GM12892 (cell line): Measurements from ENCODE around the gene DNAJB6.

Experiments used
- DNase-seq: peaks from one replicate; pipeline ENCODE4 v3.0.0; 2011; ENCODE audit not compliant: insufficient read length
- FAIRE-seq: peaks from 2 replicates; lab custom pipeline; 2011; peaks lifted over from hg19 to GRCh38; lab: Jason Lieb, UNC
- POLR2A ChIP-seq: IDR thresholded peaks from 2 replicates; pipeline ENCODE4 v1.6.1; 2011; ENCODE audit warnings: low read depth, low read length, control low read depth
- POLR2AphosphoS5 ChIP-seq: IDR thresholded peaks from 2 replicates; pipeline ENCODE4 v1.6.1; 2011; ENCODE audit warnings: low read depth, low read length, control low read depth
- TAF1 ChIP-seq: IDR thresholded peaks from 2 replicates; pipeline ENCODE4 v1.6.1; 2011; ENCODE audit warnings: low read depth, mild to moderate bottlenecking, control low read depth, low read length, borderline replicate concordance

Gene DNAJB6

DNA sequence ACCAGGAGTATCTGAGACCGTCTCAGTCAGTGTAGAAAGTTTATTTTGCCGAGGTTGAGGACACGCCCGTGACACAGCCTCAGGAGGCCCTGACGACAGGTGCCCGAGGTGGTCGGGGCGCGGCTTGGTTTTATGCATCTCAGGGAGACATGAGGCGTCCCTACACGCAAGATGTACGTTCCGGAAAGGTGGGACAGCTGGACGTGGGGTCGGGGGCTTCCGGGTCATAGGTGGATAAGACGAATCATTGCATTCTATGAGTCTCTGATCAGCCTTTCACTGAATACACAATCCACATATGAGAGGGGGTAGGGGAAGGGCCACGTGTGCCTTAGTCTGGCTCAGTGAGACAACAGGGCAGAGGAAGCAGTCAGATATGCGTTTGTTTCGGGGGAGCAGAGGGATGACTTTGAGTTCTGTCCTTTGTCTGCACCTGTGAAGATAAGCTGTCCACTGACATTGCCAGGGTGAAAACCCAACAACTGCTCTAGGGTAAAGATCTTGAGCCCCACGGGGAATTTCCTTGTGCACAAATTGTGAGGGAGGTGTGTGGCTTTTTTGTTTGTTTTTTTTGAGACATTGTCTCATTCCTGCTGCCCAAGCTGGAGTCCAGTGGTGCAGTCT, 66.2 kb downstream of the DNAJB6 start:
- no peak for FAIRE-seq
- DNase-seq: no peak
- no peak for TF ChIP-seq POLR2A
- no peak for TF ChIP-seq POLR2AphosphoS5
- no peak for TF ChIP-seq TAF1

DNA sequence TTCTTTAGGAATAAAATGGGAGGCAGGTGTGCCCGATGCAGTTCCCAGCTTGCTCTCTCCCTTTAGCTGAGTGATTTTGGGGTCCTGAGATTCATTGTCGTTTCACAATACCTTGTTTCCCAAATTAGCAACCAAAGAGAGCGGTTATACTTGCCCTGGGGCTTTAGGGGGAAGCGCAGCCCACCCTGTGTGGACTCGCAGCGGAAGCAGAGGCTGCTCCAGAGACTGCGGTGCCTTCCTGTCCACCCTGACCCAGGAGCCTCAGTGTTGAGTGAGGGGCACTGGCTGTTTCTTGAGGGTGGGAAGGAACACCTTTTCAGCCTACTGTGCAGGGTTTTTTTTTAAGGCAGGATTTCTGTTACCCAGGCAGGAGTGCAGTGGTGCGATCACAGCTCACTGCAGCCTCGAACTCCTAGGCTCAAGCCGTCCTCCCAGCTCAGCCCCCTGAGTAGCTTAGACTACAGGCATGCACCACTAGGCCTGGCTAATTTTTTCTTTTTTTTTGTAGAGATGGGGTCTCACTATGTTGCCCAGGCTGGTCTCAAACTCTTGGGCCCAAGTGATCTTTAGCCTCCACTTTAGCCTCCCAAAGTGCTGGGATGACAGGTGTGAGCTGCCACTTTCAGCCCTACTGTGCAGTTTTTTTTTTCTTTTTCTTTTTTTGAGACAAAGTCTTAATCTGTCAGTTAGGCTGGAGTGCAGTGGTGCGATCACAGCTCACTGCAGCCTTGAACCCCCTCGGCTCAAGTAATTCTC, 67.0 kb downstream of the DNAJB6 start:
- FAIRE-seq: no peak
- DNase-seq: no peak
- TF ChIP-seq POLR2A (no peak), POLR2AphosphoS5 (no peak), TAF1 (no peak)

DNA sequence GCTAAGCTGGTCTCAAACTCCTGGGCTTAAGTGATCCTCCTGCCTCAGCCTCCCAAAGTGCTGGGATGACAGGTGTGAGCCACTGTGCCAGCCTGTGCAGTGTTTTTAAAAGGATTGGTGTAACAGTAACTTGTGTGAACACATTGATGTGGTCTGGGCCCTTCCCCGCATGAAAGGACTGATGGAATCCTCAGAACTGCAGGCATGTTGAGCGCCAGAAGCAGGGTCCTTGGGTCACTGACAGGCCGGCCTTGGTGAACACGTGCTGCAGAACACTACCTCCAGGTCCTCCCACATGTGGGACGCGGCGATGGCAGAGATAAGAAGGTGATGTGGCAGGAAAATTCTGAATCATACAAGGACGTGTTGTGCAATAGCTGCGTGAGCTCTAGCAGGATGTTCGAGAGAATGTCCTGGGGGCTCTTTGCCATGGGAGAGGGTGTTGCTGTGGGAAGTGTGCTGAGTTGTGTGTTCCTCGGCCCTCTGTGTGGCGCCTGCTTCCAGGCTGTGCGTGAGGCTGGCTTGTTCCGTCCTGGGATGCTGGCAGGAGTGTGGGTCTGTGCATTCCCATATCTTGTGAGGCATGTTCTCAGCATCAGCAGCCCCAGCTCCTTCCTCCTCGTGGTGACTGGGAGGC, 68.2 kb downstream of the DNAJB6 start:
- DNase-seq: no peak
- TF ChIP-seq TAF1 (no peak), POLR2AphosphoS5 (no peak), POLR2A (no peak)
- no peak for FAIRE-seq

DNA sequence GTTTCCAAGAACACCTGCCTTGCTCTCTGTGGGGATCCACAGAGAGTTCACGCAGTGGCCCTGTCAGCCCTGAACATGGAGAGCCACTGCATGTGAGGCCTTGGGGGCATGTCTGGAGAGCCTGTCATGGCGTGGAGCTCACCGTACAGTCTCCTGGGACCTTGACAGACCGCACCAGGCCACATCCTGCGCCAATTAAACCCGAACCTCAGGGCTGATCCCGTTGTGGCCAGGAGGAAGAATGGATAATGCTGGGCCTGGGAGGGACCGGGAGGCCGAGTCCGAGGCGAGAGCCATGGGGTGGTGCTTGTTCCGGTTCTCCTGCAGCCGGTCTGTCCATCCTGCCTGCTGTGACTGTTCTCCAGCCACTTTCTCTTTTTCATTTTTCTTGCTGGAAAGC, 68.7 kb downstream of the DNAJB6 start:
- DNase-seq: no peak
- no peak for FAIRE-seq
- TF ChIP-seq POLR2A (no peak), TAF1 (no peak), POLR2AphosphoS5 (no peak)

DNA sequence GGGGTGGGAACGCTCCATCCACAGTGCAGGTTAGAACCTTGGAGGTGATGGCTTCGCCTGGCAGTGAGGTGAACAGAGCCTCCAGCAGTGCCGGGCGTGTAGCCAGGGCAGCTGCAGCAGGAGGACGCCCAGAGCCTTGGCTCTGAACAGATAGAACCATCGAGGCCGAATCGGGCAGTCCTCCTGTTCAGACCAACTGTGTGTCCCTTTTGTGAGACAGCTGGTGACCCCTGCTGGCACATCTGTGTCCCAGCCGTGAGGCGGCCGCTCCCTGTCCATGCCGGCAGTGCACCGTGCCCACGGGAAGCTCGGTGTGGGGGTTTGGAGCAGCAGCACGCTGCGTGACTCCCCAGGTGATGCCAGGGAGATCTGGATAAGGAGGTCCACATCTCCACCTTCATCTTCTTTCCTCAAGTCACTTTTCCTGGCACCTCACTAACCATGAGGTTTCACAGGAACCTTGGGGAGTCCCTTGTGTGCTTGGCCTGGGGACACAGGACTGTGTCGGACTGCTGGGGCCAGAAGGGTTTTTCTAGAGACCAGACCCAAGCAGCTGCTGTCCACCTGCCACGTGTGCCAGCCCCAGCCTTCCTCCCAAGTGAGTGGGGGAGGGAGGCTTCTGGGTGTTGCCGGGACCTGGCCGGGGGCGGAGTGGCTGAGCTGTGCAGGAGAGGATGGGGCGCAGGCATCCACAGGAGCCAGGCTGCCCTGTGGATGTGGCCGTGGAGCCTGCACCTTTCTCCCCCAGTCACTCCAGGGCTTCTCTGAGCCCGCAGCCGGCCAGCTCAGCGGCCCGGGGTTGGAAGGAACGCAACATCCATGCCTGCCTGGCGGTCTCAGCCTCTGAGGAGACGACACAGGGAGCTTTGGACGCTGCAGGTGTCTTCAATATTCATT, 69.4 kb downstream of the DNAJB6 start:
- no peak for TF ChIP-seq POLR2AphosphoS5
- no peak for TF ChIP-seq TAF1
- TF ChIP-seq POLR2A: no peak
- FAIRE-seq (no peak), DNase-seq (no peak)

DNA sequence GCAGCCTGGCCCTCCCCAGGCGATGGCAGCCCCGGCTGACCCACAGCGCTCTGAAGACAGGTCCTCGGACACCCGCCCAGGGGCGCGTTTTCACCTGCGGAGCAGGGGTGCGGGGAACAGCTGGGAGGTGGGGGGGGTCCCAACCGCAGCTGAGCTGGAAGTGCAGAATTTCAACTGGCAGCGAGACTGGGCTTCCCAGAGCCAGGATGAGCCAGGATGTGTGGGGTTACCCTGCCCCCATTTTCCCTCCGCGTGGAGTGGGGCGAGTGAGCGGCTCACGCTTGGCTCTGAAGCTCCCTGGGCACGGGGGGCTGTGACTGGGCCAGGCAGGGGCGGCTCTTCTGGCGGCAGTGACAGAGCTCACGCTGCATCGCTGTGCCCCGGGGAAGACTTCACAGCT, 70.2 kb downstream of the DNAJB6 start:
- DNase-seq (no peak), FAIRE-seq (no peak)
- no peak for TF ChIP-seq POLR2A
- TF ChIP-seq TAF1: no peak
- no peak for TF ChIP-seq POLR2AphosphoS5

DNA sequence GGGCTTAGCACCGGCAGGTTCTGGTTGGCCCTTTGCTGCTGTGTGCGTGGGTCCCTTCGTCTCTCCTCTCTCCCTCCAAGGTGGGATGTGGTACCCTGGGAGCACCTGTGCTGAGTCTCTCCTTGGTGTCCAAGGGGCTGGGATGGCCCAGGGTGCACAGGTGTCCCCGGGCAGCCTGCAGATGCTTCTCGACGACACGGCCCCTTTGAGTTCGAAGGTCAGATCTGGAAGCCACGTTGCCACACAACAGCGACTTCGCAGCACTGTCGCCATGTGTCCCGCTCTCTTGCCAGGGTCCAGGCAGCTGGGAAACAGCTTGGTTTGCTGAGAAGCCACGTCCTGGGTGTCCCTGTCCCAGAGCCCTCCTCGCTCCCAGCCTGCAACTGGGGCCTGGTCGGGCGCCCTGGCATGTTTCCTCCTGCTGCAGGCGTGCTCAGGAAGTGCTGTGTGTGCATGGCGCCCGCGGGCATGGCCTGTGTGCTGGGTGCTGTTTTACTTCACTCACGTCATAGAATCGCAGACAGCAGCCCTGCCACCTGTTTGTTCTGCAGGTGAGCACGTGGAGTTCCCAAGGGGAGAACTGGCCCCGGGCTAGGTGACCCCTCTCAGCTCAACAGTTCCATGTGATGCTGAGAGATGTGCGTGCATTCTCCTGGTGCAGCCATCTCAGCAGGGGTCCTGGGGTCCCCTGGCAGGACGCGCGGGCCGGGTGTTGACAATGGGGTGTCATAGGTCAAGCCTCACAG, 70.9 kb downstream of the DNAJB6 start:
- no peak for FAIRE-seq
- no peak for TF ChIP-seq POLR2A
- no peak for TF ChIP-seq POLR2AphosphoS5
- TF ChIP-seq TAF1: no peak

DNA sequence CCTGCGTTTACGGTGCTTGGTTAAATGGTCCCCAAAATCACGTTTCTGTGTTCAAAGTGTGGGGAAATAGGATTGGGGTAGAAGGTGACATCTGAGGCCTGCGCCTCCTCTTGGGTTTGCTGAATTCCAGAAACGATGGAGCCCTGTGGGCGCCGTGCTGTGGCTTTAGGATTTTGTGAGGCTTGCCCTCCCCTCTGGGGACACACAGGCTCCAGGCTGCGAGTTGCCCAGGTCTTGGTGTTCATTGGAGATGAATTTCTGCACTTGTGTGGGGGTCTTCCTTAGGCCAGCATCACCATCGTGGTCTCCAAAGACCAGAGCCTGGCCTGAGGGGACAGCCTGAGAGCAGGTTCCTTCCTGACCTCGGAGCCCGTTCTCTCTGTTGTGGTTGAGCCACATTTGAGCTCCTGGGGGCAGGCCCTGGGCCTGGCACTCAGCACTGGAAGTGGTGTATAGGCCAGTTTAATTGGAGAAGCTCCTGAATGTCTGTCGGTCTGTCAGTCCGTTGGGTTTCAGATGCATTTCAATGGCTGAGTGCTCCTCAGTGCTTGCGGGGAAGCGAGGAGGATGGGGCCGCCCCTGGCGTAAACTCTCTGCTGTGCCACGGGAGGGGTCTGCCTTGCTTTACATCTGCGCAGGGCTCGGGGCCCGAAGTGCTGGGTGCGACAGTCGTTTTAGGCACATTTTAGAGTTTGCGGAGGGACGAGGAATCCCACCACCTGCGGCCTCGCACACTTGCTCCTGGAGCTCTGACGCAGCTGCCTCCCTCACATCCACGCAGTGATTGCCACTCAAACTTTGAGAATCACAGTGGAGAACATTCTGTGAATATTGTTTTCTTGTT, 71.7 kb downstream of the DNAJB6 start:
- no peak for DNase-seq
- FAIRE-seq: no peak
- no peak for TF ChIP-seq POLR2AphosphoS5
- no peak for TF ChIP-seq POLR2A
- no peak for TF ChIP-seq TAF1

More for the DNA sequence above, 70.9 kb downstream of the DNAJB6 start:
- DNase-seq: no peak

DNA sequence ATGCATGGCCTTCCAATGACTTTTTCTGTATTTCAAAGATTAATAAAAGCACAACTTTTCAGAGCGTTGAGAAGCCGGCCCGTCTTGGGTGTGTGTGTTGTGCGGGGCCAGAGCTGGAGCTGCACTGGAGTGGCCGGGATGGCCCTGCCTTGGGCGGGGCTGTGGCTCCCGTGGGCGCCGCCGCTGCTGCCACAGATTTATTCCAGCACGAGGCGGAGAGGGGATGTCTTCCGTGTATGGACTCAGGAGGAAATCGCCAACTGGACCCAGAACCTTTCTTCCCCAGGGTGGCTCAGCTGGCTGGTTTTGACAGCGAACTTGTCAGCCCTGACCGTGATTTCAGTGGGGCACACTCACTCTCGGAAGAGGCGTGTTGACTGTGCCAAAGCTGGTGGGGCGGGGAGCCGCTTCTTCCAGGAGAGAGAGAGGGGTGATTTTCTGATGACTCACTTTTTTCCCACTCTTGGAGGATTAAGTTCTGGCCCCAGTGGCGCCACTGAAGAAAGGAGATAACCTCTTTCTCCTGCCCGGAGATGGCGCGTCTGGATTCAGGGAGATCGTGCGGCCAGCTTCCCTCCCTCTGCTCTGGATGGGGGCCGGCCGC, 72.4 kb downstream of the DNAJB6 start:
- DNase-seq (no peak), FAIRE-seq (no peak)
- TF ChIP-seq TAF1 (no peak), POLR2AphosphoS5 (no peak), POLR2A (no peak)
